ENCODE measurements around the gene HOXA11.

Gene HOXA11

GRCh38 chr7:27158436-27159265 lies 26.4 kb downstream of the HOXA11 start:
- DNase-seq (ENCODE audit: low read depth): no peak

- DNase-seq (ENCODE audit: low read depth): no peak
These were observed 27.2 kb downstream of the HOXA11 start for GRCh38 chr7:27157702-27158431.

GRCh38 chr7:27156916-27157701 lies 27.9 kb downstream of the HOXA11 start:
- DNase-seq (ENCODE audit: low read depth): no peak

GRCh38 chr7:27156508-27156898 lies 28.5 kb downstream of the HOXA11 start, which contains the start of gene HOXA7:
HOXA7 (minus strand) TSS chr7:27156675; CDS start chr7:27156545, 130 bp downstream.
- DNase-seq (ENCODE audit: low read depth): no peak

DNA sequence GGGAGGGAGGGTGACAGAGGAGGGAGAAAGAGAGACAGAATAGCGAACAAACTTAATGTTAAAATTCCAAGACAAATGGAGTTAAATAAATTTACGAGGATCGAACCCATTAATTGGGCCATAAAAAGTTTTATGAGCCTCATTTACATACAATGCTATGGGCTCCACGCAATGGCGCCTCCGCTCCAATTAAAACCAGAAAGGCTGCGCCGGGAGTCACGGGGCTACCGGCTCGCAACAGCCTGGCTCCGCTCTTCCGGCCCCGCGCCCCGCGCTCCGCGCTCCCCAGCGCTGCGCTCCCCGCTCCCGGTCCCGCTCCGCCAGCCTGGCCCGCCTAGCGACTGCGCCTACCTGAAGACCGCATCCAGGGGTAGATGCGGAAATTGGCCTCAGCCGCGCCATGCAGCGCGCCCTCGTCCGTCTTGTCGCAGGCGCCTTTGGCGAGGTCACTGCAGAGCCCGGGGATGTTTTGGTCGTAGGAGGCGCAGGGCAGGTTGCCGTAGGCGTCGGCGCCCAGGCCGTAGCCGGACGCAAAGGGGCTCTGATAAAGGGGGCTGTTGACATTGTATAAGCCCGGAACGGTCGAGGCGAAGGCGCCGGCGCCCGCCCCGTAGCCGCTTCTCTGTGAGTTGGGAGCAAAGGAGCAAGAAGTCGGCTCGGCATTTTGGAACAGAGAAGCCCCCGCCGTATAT lies 29.1 kb downstream of the HOXA11 start:
- no peak for DNase-seq (ENCODE audit: low read depth)

- DNase-seq (ENCODE audit: low read depth): no peak
These were observed 29.9 kb downstream of the HOXA11 start for GRCh38 chr7:27154901-27155815.

DNA sequence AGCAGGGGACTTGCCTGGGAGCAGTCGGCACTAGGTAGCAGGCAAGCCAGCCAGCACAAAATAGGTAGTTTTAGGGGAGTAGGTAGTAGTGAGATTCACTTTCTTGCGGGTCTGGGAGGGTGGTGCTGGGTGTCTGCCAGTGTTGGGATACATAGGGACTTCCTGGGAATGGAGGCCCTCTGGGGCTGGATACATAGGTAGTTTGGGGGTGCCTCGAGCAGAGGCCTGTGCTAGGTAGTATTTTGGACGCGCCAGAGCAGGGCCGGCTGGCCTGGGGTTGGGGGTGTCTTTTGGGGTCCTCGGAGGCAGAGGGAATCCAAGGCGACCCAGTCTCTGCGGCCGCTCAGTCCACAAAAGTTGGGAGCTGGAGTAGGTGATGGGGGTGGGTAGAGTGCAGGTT lies 30.7 kb downstream of the HOXA11 start:
- no peak for DNase-seq (ENCODE audit: low read depth)

DNA sequence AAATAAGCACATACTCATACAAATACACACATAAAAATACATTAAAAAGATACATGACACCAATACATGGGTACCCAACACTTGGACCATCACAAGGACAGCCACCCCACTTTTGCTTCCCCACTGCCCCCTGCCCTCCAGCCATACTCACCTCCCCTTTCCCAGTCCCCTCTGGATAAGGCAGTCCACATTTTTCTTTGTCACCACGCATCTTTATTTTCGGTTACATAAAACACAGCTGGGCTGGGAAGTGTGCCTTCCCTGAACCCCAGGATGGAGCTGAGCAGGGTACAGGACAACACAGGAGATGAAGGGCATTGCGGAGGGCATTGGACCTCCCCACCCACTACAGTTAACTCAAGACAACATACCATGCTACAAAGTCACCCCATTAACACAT lies 31.5 kb downstream of the HOXA11 start:
- DNase-seq (ENCODE audit: low read depth): no peak

GRCh38 chr7:27152816-27153442 lies 32.1 kb downstream of the HOXA11 start:
- no peak for DNase-seq (ENCODE audit: low read depth)

- no peak for DNase-seq (ENCODE audit: low read depth)
These were observed 32.9 kb downstream of the HOXA11 start, which contains the start of gene HOXA3 for GRCh38 chr7:27151931-27152815. HOXA3 (minus strand) TSS chr7:27152583; CDS start chr7:27110640, 41,943 bp downstream.

- DNase-seq (ENCODE audit: low read depth): no peak
These were observed 33.6 kb downstream of the HOXA11 start for GRCh38 chr7:27151341-27151930.

DNA sequence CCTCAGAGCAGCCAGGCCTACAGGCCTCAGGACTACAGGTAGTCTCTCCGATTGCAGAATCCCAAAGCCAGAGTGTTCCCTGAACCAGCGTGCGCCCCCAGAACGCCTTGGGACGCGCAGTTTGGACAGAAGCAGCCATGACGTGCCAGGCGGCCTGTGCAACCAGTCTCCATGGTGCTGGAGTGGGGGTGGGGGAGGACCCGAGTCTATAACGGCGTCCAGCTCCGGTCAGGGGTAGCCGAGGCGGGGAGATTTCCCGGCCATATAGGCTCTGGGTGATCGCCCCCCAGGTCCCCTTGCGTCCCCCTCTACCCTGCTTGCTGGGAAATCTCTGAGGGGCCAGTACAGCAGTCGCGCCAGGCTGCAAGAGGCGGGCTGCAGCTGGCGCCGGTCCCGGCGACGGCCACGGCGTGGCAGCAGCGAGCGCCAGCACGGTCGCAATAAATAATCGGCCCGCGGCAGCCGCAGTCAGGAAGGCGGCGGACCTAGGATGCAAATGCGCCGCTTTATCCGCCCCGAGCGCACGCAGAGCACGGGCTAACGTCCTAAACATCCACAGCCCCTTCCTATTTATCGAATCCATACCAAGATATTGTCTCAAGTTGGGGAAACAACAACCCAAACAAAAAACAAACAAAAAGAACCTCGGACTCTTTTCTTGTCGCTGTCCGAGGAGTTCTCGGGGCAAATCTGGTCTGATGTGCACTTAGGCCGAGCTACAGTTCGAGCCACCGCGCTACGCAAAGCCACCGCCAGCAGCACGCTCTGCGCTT lies 34.3 kb downstream of the HOXA11 start:
- peak; percentile 36 for DNase-seq (ENCODE audit: low read depth)

DNA sequence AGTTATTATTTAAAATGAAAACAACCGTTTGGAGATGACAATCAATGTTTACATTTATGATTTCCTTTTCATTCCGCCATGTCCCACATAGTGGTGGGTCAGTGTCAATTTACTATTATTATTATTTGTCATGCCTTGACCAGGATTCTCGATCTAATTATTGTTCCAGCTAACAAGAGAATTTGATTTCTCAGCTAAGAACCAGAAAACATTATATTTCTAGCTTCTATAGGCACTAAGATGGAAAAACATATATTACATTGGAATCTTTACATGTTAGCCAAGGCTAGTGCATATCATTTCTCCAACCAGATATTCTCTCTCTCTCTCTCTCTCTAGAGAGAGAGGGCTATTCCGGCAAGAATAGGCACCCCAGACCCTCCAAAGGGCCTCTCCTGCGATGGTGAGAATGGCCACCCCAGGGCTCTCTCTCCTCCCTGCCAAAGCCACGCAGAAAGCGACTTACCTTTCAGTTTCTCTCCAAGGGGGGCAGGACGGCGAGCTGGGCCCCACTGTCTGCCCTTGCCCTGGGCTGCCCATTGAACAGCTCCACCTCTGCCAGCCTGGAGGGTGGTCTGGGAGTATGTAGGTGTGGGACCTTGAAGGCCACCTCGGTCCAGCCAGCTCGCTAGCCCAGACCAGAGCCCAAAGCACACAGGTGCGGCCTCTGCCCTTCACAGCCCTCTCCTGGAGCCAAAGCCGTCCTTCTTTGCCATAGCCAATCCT lies 35.0 kb downstream of the HOXA11 start:
- no peak for DNase-seq (ENCODE audit: low read depth)

GRCh38 chr7:27148756-27149641 lies 36.0 kb downstream of the HOXA11 start:
- DNase-seq (ENCODE audit: low read depth): no peak

- no peak for DNase-seq (ENCODE audit: low read depth)
These were observed 36.8 kb downstream of the HOXA11 start for GRCh38 chr7:27148031-27148755.
